Brain microvascular endothelial cell (primary cell): ENCODE results near the gene PLCD3.

Source experiments
- DNase-seq: peaks from one replicate; pipeline ENCODE4 v3.0.0-alpha.2; 2020
- H3K27ac ChIP-seq: fragments of 250-450 bp; sonication (Bioruptor Pico); 2 replicates; pipeline ENCODE4 v1.5.1; 2020; ENCODE audit warnings: mild to moderate bottlenecking, moderate library complexity
- H3K27me3 ChIP-seq: fragments of 250-450 bp; sonication (Bioruptor Pico); replicated peaks from 2 replicates; pipeline ENCODE4 v1.5.1; 2020; ENCODE audit warnings: mild to moderate bottlenecking
- H3K36me3 ChIP-seq: fragments of 250-450 bp; sonication (Bioruptor Pico); replicated peaks from 2 replicates; pipeline ENCODE4 v1.5.1; 2020; ENCODE audit warnings: mild to moderate bottlenecking
- H3K4me3 ChIP-seq: 2 replicates; pipeline ENCODE4 v1.5.1; 2011; ENCODE audit warnings: low read depth, mild to moderate bottlenecking, control low read depth, low read length, moderate library complexity
- CTCF ChIP-seq: IDR thresholded peaks from 2 replicates; pipeline ENCODE4 v1.5.1; 2011; ENCODE audit warnings: low read depth, mild to moderate bottlenecking, moderate library complexity, low read length, control low read depth, inconsistent platforms; ENCODE audit errors: missing control alignments
- in situ Hi-C: cut with HindIII; loops from 2 replicates; pipeline ENCODE4 v1.10.0; 2017; ENCODE audit warnings: low sequenced_read_pairs, low pct_ligation_motif_present

Gene PLCD3

GRCh38 chr17:45118691-45119090, 13.6 kb downstream of the PLCD3 start:
- DNase-seq = no peak
- Histone ChIP-seq H3K27ac (no peak overlapping the region), H3K27me3 (no peaks in the 10 kb centered on the region), H3K36me3 (no peaks in the 10 kb centered on the region), H3K4me3 (no peak overlapping the region)
- TF ChIP-seq CTCF = no peak
- in situ Hi-C loops = no loop called here

GRCh38 chr17:45117848-45118646, 14.3 kb downstream of the PLCD3 start:
- no peak for DNase-seq

GRCh38 chr17:45117334-45117733, 15.0 kb downstream of the PLCD3 start:
- Histone ChIP-seq H3K36me3 (no peaks in the 10 kb centered on the region), H3K4me3 (no peak overlapping the region), H3K27me3 (no peaks in the 10 kb centered on the region), H3K27ac (no peak overlapping the region)
- DNase-seq = no peak
- TF ChIP-seq CTCF = no peak
- in situ Hi-C loops = no loop called here

More at GRCh38 chr17:45117848-45118646, 14.3 kb downstream of the PLCD3 start:
- no peak overlapping the region for H3K27ac ChIP-seq
- H3K27me3 ChIP-seq = no peaks in the 10 kb centered on the region
- H3K4me3 ChIP-seq = no peak overlapping the region
- TF ChIP-seq CTCF = no peak
- in situ Hi-C loops = no loop called here
- H3K36me3 ChIP-seq = no peaks in the 10 kb centered on the region

GRCh38 chr17:45116434-45117016, 15.8 kb downstream of the PLCD3 start:
- in situ Hi-C loops = no loop called here
- TF ChIP-seq CTCF = no peak
- no peaks in the 10 kb centered on the region for H3K36me3 ChIP-seq

GRCh38 chr17:45115871-45116270, 16.4 kb downstream of the PLCD3 start:
- Histone ChIP-seq H3K27me3 (no peaks in the 10 kb centered on the region), H3K4me3 (no peak overlapping the region), H3K27ac (no peak overlapping the region), H3K36me3 (no peaks in the 10 kb centered on the region)
- TF ChIP-seq CTCF = no peak
- peak; percentile 28 for DNase-seq
- in situ Hi-C loops = no loop called here

More at GRCh38 chr17:45116434-45117016, 15.8 kb downstream of the PLCD3 start:
- Histone ChIP-seq H3K27ac (no peak overlapping the region), H3K27me3 (no peaks in the 10 kb centered on the region), H3K4me3 (no peak overlapping the region)
- no peak for DNase-seq
